HG03565 (cell line): ENCODE measurements around the gene DPYSL5.

Experiments used
- ATAC-seq: cut with Tn5 transposase; IDR thresholded peaks from one replicate; pipeline ENCODE4 v1.9.1; 2021; ENCODE audit warnings: mild to moderate bottlenecking, moderate library complexity; ENCODE audit not compliant: unreplicated experiment

DPYSL5 gene

GRCh38 chr2:26845021-26845420 lies 2.9 kb upstream of the DPYSL5 start:
- ATAC-seq: no peak

GRCh38 chr2:26846334-26847306 lies 1.3 kb upstream of the DPYSL5 start:
- no peak for ATAC-seq

- no peak for ATAC-seq
Observed at GRCh38 chr2:26847307-26847654, 651 bp upstream of the DPYSL5 start.

- no peak for ATAC-seq
Observed at GRCh38 chr2:26848336-26849055, 564 bp downstream of the DPYSL5 start.

- ATAC-seq: no peak
Observed at GRCh38 chr2:26849056-26849999, 1.4 kb downstream of the DPYSL5 start.

- no peak for ATAC-seq
Observed at GRCh38 chr2:26850000-26850431, 2.1 kb downstream of the DPYSL5 start.

- ATAC-seq: no peak
Observed at GRCh38 chr2:26850505-26850904, 2.6 kb downstream of the DPYSL5 start.

- ATAC-seq: no peak
Observed at GRCh38 chr2:26852405-26853306, 4.7 kb downstream of the DPYSL5 start.

GRCh38 chr2:26853751-26854150 lies 5.8 kb downstream of the DPYSL5 start:
- ATAC-seq: no peak

GRCh38 chr2:26854283-26854827 lies 6.4 kb downstream of the DPYSL5 start:
- ATAC-seq: no peak

GRCh38 chr2:26855466-26855865 lies 7.5 kb downstream of the DPYSL5 start:
- ATAC-seq: no peak

GRCh38 chr2:26859622-26860021 lies 11.7 kb downstream of the DPYSL5 start:
- no peak for ATAC-seq

- no peak for ATAC-seq
Observed at GRCh38 chr2:26860211-26860850, 12.4 kb downstream of the DPYSL5 start.

- ATAC-seq: no peak
Observed at GRCh38 chr2:26861610-26862224, 13.8 kb downstream of the DPYSL5 start.

- ATAC-seq: no peak
Observed at GRCh38 chr2:26864226-26864625, 16.3 kb downstream of the DPYSL5 start.

- no peak for ATAC-seq
Observed at GRCh38 chr2:26864646-26865045, 16.7 kb downstream of the DPYSL5 start.

GRCh38 chr2:26870585-26871095 lies 22.7 kb downstream of the DPYSL5 start:
- ATAC-seq: no peak

GRCh38 chr2:26873286-26873983 lies 25.5 kb downstream of the DPYSL5 start:
- ATAC-seq: no peak
